Measurements from ENCODE around the gene SHCBP1L. TPM values are rescaled to one million over a fixed set of nuclear protein-coding genes. Genes with fewer than 3 reads are reported as not detected.

SHCBP1L gene
- not detected in 2 replicates for total RNA-seq (2014; rRNA removed; shearing (Covaris generic); ENCODE audit: low replicate concordance)

DNA sequence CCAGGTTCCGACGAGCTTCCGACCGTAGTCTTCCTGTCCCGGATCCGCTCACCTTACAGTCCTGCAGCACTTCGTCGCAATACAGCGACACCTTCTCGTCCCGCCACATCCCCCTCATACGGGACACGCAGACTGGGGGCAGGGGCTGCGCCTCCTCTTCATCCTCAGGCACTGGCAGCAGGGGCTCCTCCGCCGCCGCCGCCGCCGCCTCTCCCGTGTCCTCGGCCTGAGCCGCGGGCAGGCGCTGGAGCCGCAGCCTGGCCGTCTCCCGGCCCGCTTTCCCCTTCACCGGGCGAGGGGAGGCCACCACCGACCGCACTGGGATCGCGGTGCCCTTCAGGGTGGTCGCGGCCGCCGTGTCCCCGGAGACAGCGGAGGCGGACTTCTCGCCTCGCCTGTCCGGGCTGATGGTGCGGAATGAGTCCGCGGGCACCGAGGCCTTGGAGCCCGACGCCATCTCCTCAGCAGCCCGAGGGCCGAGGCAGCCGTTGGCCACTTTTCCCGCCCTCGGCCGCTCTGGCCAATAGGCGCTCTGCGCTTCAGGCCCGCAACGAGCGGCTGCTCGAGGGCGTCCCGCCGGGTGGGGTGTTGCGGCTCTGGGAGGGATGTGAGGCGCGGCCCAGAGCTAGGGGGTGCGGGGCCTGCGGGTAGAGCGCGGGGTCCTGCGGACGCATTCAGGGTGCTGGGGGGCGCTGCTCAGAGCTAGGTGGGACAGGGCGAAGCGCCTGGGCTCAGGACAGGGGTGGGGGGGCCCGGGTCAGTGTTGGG, at the start of gene SHCBP1L:
SHCBP1L (minus strand) TSS at position 490 of the 768 bp plus-strand sequence; CDS start at position 457, 33 bp downstream.
- in situ Hi-C loops (cut with HindIII; ENCODE audit: low pct_unique_long_range_greater_than_20kb, low sequenced_read_pairs) = no loop called here
- no peak for DNase-seq (ENCODE audit: low read depth)

GRCh38 chr1:183002267-183002666, 49.3 kb upstream of the SHCBP1L start:
- in situ Hi-C loops (cut with HindIII; ENCODE audit: low pct_unique_long_range_greater_than_20kb, low sequenced_read_pairs) = no loop called here
- peak; percentile 59 for DNase-seq (ENCODE audit: low read depth)

- in situ Hi-C loops (cut with HindIII; ENCODE audit: low pct_unique_long_range_greater_than_20kb, low sequenced_read_pairs) = no loop called here
- no peak for DNase-seq (ENCODE audit: low read depth)
Observed at GRCh38 chr1:183000167-183000962, 47.4 kb upstream of the SHCBP1L start.

- in situ Hi-C loops (cut with HindIII; ENCODE audit: low pct_unique_long_range_greater_than_20kb, low sequenced_read_pairs) = no loop called here
- no peak for DNase-seq (ENCODE audit: low read depth)
Observed at GRCh38 chr1:182998482-182998881, 45.5 kb upstream of the SHCBP1L start.

DNA sequence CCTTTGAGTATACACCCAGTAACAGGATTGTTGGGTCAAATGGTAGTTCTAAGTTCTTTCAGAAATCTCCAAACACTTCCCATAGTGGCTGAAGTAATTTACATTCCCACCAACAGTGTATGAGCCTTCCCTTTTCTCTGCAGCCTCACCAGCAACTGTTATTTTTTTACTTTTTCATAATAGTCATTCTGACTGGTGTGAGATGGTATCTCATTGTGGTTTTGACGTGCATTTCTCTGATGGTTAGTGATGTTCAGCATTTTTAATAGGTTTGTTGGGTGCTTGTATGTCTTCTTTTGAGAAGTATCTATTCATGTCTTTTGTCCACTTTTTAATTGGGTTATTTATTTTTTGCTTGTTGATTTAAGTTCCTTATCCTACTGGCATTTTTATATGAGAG, 43.9 kb upstream of the SHCBP1L start:
- in situ Hi-C loops (cut with HindIII; ENCODE audit: low pct_unique_long_range_greater_than_20kb, low sequenced_read_pairs) = no loop called here
- no peak for DNase-seq (ENCODE audit: low read depth)

- DNase-seq (ENCODE audit: low read depth) = no peak
- in situ Hi-C loops (cut with HindIII; ENCODE audit: low pct_unique_long_range_greater_than_20kb, low sequenced_read_pairs) = no loop called here
Observed at GRCh38 chr1:182995894-182996293, 42.9 kb upstream of the SHCBP1L start.

GRCh38 chr1:182993746-182994145, 40.8 kb upstream of the SHCBP1L start:
- in situ Hi-C loops (cut with HindIII; ENCODE audit: low pct_unique_long_range_greater_than_20kb, low sequenced_read_pairs) = no loop called here
- no peak for DNase-seq (ENCODE audit: low read depth)

DNA sequence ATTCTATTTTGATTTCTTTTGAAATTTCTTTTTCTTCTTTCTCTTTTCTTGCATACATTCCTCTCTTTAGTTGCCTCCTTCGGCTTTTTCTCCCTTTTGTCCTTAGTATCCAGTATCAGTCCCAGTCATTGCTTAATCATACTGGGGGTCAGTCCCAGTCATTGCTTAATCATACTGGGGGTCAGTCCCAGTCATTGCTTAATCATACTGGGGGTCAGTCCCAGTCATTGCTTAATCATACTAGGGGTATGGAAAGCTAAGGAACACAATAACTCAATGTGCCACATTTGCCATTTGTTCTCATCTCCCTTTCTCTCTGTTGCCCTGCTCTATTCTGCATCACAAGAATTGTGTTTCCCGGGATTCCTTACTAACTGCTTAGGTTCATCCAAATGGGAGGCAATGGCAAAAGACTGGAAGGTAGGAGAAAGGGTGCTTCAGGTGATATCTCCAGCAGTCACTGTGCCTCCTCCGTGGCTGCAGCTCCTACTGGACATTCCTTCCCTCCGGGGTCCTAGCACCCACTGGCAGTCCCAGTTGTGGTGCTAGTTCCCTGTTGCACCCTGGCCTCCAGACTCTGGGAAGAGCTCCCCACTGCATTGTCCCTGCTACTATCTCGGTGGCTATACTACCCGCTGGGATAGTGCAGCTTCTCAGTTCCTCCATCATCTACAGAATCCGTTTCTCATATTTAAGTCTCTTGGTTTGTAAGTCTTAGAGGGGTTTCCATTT, 37.6 kb upstream of the SHCBP1L start:
- in situ Hi-C loops (cut with HindIII; ENCODE audit: low pct_unique_long_range_greater_than_20kb, low sequenced_read_pairs) = no loop called here
- DNase-seq (ENCODE audit: low read depth) = no peak

GRCh38 chr1:182985876-182986275, 32.9 kb upstream of the SHCBP1L start:
- in situ Hi-C loops (cut with HindIII; ENCODE audit: low pct_unique_long_range_greater_than_20kb, low sequenced_read_pairs) = no loop called here
- no peak for DNase-seq (ENCODE audit: low read depth)

GRCh38 chr1:182984621-182985020, 31.7 kb upstream of the SHCBP1L start:
- in situ Hi-C loops (cut with HindIII; ENCODE audit: low pct_unique_long_range_greater_than_20kb, low sequenced_read_pairs) = no loop called here
- no peak for DNase-seq (ENCODE audit: low read depth)

DNA sequence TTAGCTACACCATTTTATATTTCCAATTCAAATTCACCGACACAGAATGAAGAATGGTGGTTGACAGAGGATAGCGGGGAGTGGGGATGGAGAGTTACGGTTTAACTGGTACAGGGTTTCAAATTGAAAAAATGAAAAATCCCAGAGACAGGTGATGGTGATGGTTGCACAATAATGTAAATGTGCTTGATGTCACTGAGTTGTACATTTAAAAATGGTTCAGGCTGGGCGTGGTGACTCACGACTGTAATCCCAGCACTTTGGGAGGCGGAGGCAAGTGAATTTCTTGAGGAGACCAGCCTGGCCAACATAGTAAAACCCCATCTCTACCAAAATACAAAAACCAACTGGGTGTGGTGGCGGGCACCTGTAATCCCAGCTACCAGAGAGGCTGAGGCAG, 31.2 kb upstream of the SHCBP1L start:
- DNase-seq (ENCODE audit: low read depth) = no peak
- in situ Hi-C loops (cut with HindIII; ENCODE audit: low pct_unique_long_range_greater_than_20kb, low sequenced_read_pairs) = no loop called here

DNA sequence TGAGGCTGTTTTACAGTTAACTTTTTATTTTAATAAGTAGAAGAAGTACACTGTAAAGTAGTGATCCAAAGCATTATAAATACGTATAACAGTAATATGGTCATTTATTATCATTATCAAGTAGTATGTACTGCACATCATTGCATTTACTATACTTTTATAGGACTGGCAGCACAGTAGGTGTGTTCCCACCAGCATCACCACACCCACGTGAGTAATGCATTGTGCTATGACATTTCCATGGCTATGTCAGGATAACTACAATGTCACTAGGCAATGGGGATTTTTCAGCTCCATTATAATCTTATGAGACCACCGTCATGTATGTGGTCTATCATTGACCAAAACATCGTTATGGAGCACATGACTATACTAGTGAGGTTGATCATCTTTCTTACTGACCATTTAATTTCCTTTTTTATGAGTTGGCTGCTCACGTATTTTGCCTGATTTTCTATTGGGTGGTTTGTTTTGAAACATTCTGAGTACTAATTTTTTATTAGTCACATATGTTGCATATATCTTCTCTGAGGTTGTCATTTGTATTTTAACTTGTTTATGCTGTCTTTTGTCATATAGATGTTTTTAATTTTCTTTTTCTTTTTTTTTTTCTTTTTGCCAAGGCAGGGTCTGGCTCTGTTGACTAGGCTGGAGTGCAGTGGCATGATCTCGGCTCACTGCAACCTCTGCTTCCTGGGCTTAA, 25.3 kb upstream of the SHCBP1L start:
- no peak for DNase-seq (ENCODE audit: low read depth)
- in situ Hi-C loops (cut with HindIII; ENCODE audit: low pct_unique_long_range_greater_than_20kb, low sequenced_read_pairs) = no loop called here

GRCh38 chr1:182977480-182977879, 24.5 kb upstream of the SHCBP1L start:
- no peak for DNase-seq (ENCODE audit: low read depth)
- in situ Hi-C loops (cut with HindIII; ENCODE audit: low pct_unique_long_range_greater_than_20kb, low sequenced_read_pairs) = no loop called here

DNA sequence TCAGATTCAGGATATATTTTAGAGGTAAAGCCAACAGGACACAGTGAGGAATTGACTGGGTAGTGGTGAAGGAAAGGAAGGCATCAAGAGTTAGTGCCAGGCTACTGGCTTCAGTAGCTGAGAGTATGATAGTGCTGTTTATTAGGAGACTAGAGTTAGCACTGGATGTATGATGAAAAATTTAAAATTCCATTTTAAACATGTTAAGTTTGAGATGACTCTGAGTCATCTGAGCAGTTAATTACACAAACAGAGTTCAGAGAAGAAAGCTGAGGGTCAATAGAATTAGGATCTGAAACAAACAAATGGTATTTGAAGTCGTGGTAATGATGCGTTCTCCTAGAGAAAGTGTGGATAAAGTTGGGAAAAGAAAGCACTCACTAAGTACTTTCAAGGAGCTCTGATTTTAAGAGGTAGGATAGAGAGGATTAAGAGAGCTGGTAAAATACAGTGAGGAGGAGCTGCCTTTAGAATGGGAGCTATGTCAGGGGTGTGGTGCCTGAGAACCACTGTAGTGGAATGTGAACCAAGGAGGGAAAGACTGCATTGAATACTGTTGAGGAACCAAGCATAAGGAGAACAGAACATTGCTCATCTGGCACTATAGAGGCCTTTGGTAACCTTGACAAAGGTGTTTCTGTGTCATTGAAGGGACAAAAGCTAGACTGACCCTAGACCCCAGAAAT, 21.7 kb upstream of the SHCBP1L start:
- in situ Hi-C loops (cut with HindIII; ENCODE audit: low pct_unique_long_range_greater_than_20kb, low sequenced_read_pairs) = no loop called here
- no peak for DNase-seq (ENCODE audit: low read depth)

- DNase-seq (ENCODE audit: low read depth) = no peak
- in situ Hi-C loops (cut with HindIII; ENCODE audit: low pct_unique_long_range_greater_than_20kb, low sequenced_read_pairs) = no loop called here
Observed at GRCh38 chr1:182972829-182973228, 19.9 kb upstream of the SHCBP1L start.

DNA sequence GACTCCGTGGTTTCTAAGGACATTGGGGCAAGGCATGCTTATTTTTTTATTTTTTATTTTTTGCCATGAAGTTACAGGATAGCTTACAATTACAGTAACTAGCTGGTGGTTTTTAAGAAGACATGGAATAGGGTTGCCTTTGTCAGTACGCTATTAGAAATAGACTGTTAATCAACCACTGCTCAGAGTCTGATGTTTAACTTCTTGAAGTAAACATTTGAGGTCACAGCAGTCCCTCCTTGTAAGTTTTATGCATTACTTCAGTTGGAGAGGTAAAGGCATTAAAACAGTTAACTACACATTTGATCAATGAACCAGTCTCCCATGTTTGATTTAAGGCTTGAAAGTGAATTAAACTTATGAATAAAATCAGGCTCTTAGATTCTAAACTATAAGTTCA, 19.3 kb upstream of the SHCBP1L start:
- DNase-seq (ENCODE audit: low read depth) = no peak
- in situ Hi-C loops (cut with HindIII; ENCODE audit: low pct_unique_long_range_greater_than_20kb, low sequenced_read_pairs) = no loop called here

- in situ Hi-C loops (cut with HindIII; ENCODE audit: low pct_unique_long_range_greater_than_20kb, low sequenced_read_pairs) = no loop called here
- no peak for DNase-seq (ENCODE audit: low read depth)
Observed at GRCh38 chr1:182971219-182971618, 18.3 kb upstream of the SHCBP1L start.
